GM11168 (cell line): ENCODE measurements around the gene COX6A2.

ENCODE experiments used
- in situ Hi-C: fragments of 300-500 bp; cut with MboI; formaldehyde crosslinking; loops from one replicate; pipeline ENCODE4 v1.12.0; 2022; ENCODE audit warnings: low sequenced_read_pairs; ENCODE audit not compliant: unreplicated experiment

The COX6A2 gene

GRCh38 chr16:31464348-31464769 lies 36.2 kb upstream of the COX6A2 start:
- in situ Hi-C loops, result no loop called here

DNA sequence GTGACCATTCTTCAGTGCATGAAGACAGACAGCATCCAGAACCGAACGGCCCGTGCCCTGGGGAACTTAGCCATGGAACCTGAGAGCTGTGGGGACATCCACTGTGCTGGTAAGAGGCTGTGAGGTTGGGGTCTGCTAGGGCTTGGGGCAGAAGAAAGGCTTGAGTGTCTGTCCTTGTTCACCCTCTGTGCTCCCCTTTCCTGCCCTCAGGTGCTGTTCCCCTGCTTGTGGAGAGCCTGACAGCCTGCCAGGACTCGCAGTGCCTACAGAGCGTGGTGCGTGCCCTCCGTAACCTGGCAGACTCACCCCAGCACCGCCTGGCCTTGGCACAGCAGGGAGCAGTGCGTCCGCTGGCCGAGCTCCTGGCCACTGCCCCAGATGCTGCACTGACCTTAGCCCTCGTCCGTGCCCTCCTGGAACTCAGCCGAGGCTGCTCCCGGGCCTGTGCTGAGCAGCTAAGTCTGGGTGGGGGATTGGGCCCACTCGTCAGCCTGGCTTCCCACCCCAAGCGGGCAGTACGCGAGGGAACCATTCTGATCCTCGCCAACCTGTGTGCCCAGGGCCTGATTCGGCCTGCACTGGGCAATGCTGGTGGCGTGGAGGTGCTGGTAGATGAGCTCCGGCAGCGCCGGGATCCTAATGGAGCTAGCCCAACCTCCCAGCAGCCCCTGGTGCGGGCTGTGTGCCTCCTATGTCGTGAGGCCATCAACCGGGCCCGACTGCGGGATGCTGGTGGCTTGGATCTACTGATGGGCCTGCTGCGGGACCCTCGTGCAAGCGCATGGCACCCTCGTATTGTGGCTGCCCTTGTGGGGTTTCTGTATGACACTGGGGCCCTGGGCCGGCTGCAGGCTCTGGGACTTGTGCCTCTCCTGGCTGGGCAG lies 34.0 kb upstream of the COX6A2 start:
- in situ Hi-C loops, result no loop called here

DNA sequence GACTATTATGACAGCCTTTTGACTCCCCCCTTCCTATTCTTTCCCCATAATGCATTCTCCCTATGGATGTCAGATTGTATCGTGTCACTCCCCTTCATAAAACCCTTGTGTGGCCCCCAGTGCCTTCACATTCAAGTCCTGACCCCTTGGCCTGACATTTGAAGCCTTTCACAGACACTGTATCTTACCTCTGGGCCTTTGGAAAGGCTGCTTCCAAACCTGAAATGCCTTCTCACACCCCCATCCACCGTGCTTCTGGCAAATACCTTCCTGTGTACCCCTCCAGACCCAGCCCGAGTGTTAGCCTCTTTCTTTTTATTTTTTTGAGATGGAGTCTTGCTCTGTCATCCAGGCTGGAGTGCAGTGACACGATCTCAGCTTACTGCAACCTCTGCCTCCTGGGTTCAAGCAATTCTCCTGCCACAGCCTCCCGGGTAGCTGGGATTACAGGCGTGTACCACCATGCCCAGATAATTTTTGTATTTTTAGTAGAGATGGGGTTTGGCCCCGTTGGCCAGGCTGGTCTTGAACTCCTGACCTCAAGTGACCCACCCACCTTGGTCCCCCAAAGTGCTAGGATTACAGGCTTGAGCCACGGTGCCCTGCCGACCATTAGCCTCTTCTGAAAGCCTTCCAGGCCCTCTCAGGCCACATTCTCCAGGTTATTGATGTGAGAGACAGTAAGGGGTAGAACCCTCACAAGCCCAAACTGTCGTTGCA lies 33.2 kb upstream of the COX6A2 start:
- in situ Hi-C loops, result no loop called here

DNA sequence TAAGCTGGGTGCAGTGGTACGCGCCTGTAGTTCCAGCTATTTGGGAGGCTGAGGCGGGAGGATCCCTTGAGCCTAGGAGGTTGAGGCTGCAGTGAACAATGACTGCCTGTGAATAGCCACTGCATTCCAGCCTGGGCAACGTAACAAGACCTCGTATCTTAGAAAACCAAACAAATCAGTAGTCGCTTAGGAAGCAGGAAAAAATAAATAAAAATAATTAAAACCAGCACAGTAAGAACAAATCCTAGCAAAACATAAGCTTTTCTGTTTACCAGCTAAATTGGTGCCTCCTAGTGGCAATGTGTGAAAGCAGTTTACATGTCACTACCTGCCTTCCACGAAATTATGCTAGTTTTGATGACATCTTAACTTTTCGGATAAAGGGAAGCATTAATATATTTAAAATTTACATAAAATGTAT lies 32.4 kb upstream of the COX6A2 start:
- in situ Hi-C loops, result no loop called here

DNA sequence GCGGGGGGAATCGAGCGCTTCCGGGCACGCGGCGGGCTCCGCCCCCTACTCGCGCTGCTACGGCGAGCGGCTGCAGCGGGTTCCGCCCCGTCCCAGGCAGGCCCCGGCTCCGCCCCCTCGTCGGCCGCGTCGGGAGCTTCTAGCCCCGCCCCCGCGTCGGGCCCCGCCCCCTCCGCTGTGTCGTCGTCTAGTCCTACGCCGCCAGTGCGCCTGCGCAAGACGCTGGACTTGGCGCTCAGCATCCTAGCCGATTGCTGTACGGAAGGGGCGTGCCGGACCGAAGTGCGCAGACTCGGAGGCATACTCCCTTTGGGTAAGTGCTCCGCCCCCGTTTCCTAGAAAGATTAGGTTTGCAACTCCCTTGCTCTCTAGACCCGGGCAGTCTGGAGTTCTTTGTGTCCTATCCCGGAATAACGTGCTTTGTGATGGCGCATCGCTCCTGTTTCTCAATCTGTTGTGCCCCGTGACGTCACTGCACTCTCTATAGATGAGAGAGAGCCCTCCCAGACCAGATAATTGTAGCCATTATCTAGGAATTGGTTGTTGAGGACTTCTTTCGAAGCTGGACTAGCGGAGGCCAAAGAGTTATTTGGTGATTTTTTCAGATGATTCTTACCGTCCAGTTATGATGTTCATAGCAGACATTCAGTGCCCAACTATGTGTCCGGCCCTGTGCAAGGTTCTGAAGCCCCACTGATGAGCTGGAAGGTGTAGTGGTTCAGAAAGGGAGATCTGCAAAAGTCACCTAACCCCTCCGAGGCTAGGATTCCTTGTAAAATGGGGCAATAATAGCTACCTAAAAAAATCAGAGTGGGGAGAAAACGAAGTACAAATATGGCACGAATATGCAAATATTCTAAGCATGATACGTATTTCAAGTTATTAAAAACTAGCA lies 31.8 kb upstream of the COX6A2 start:
- in situ Hi-C loops, result no loop called here

GRCh38 chr16:31458844-31459686 lies 30.9 kb upstream of the COX6A2 start, which contains the start of gene ARMC5:
Gene ARMC5 (plus strand): TSS chr16:31459501. CDS start chr16:31459525, 24 bp downstream.
- in situ Hi-C loops, result no loop called here

- in situ Hi-C loops, result no loop called here
These were observed 30.1 kb upstream of the COX6A2 start for GRCh38 chr16:31458073-31458843.

- in situ Hi-C loops, result no loop called here
These were observed 28.8 kb upstream of the COX6A2 start for GRCh38 chr16:31456988-31457360.

- in situ Hi-C loops, result no loop called here
These were observed 27.6 kb upstream of the COX6A2 start for GRCh38 chr16:31455601-31456314.

DNA sequence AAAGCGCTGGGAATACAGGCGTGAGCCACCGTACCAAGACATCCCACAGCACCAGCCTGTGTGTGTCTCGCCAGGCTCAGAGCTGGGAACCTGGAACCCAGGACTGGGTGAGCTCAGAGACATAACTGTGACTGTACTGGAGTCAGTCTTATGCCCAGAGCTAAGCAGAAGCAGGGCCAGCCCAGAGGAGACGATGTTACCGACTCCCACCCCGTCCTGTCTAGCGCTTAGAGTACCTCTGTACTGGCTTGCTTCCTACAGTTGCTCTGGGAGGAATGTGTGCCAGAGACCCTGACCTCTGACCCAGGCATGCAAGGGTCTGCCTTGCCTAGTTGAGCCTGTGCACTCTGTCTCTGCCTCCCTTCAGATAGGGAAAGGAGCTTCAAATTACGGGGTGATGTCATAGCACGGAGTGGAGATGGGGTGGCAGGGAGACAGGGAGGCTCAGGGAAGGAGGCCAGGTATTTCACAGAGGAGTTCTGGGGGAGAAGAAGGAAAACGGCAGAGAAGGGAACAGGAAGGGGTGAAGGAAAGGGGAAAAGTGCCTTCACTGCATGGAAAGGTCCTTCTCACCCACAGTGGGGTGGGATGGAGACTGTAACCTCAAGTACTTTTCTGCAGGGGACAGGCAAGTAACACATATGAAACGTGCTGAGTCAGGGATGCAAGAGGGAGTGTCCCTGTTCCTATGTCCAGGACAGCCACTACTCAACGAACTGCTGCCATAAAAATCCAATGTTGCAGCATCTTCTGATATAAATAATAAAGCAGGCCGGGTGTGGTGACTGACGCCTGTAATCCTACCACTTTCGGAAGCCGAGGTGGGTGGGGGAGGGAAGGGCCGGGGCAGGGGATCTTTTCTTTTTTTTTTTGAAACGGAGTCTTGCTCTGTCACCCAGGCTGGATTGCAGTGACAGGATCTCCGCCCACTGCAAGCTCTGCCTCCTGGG lies 25.4 kb upstream of the COX6A2 start:
- in situ Hi-C loops, result no loop called here

- in situ Hi-C loops, result no loop called here
These were observed 24.5 kb upstream of the COX6A2 start for GRCh38 chr16:31452631-31453106.

DNA sequence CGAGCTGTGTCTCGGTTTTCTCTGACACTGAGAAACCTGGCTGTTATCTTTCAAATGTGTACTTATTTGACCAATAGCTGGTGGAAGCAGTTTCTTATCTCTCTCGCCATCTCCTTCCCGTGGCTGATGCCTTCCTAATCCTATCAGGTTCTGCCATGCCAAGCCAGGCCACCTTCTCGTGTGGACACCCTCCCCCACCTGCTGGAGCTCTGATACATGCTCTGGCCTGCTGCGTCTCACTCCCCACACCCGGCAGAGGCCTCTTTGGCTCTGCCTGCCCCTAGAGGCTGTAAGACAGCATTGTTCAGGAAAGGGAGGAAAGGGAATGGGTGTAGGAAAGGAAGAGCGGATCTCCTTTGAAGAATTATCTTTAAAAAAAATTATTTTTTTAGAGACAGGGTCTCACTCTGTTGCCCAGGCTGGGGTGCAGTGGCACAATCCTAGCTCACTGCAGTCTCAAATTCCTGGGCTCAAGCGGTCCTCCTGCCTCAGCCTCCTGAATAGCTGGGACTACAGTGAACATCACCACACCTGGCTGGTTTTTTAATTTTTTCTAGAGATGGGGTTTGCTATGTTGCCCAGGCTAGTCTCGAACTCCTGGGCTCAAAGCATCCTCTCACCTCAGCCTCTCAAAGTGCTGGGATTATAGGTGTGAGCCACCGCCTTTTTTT lies 23.7 kb upstream of the COX6A2 start:
- in situ Hi-C loops, result no loop called here

- in situ Hi-C loops, result no loop called here
These were observed 23.0 kb upstream of the COX6A2 start for GRCh38 chr16:31451201-31451600.

DNA sequence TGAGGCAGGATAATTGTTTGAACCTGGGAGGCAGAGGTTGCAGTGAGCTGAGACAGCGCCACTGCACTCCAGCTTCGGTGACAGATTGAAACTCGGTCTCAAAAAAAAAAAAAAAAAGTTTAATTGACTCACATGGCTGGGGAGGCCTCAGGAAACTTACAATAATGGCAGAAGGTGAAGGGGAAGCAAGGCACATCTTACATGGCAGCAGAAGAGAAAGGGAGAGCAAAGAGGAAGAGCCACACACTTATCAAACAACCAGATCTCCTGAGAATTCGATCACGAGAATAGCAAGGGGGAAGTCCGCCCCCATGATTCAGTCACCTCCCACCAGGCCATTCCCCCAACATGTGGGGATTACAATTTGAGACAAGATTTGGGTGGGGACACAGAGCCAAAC lies 17.8 kb upstream of the COX6A2 start:
- in situ Hi-C loops, result loop anchor here (10.0 to 25.0 kb wide), 2 partner anchors 241 to 459 kb away; partner anchors contain the start of genes HSD3B7 and PYCARD

- in situ Hi-C loops, result loop anchor here (10.0 to 25.0 kb wide), 2 partner anchors 237 to 455 kb away; partner anchors contain the start of genes HSD3B7 and PYCARD
These were observed 13.8 kb upstream of the COX6A2 start for GRCh38 chr16:31441956-31442355.

DNA sequence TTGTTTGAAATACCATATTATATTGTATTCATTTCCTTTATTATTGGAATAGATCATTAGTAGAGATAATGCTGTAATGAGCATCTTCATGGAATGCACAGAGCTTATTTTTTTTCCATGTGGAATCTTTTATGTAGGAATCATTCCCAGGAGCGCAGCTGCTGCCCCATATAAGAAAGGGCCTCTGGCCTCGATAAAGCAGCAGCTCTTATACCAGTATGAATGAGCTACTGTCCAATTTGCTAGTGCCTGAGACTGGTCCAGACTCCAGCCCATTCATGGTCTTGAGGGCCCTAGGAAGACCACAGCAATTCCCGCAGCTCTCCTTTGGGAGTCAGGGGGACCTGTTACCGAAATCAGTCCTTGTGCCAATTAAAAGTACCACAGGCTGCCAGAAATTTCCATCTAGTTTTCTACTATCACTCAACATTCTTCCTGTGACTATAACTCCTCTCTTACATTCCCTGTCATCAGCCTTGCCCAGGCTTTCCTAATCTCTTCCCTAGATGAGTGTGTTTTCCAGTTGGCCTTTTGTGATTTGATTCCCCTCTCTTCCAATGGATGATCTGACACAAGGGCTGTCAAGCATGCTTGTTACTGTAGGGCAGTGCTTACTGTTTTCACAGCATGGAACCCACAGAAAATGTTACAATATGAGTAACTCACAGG lies 12.5 kb upstream of the COX6A2 start:
- in situ Hi-C loops, result loop anchor here (10.0 to 25.0 kb wide), 2 partner anchors 236 to 453 kb away; partner anchors contain the start of genes HSD3B7 and PYCARD
